HG03571 (cell line): ENCODE measurements around the gene ING2.

Source experiments
- ATAC-seq: cut with Tn5 transposase; IDR thresholded peaks from one replicate; pipeline ENCODE4 v1.9.1; 2021; ENCODE audit not compliant: unreplicated experiment

Gene ING2

DNA sequence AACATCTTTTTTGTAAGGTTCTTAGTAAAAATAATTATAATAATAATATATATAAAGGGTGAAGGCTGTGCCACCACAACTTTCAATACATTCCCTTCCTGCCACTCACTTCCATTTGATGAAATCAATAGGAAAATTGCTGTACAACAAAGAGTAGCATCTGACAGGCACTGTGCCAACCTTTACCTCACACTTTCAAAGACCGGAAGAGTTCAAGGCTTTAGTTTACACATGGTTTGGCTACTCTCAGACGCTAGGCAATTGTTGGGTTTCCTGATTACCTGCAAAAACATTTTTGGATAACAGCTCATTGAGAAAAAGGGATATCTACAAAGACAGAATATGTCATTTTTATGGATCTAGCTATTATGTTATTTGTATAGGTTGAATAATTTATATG is 5.5 kb upstream of the ING2 start:
- no peak for ATAC-seq

GRCh38 chr4:183499801-183500200 is 5.1 kb upstream of the ING2 start:
- no peak for ATAC-seq

DNA sequence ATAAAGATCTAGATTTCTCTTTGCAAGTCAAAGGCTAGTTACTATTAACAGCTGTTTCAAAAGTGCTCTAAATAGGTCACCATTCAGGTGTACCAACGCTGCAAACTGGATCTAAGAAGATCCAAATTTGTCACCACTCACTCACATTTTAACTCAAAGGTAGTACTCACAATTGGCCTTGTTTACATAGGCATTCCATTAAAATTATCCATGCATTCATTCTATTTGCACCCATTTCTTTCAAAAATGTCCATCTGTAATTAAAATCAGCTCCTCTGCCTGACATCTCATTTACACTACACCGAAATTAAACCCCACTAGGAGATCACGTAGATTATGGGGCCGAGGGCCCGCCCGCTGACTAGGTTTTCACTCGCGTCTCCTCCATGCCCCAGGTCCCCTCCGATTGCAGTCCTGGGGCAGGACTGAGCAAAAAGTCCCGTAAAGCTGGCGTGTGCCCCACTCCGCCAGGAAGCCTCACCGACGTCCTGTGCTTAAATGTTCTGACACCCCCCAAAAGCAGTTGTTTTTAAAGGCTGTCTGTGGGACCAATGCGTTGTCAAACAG is 1.3 kb upstream of the ING2 start:
- peak; percentile 4 for ATAC-seq

DNA sequence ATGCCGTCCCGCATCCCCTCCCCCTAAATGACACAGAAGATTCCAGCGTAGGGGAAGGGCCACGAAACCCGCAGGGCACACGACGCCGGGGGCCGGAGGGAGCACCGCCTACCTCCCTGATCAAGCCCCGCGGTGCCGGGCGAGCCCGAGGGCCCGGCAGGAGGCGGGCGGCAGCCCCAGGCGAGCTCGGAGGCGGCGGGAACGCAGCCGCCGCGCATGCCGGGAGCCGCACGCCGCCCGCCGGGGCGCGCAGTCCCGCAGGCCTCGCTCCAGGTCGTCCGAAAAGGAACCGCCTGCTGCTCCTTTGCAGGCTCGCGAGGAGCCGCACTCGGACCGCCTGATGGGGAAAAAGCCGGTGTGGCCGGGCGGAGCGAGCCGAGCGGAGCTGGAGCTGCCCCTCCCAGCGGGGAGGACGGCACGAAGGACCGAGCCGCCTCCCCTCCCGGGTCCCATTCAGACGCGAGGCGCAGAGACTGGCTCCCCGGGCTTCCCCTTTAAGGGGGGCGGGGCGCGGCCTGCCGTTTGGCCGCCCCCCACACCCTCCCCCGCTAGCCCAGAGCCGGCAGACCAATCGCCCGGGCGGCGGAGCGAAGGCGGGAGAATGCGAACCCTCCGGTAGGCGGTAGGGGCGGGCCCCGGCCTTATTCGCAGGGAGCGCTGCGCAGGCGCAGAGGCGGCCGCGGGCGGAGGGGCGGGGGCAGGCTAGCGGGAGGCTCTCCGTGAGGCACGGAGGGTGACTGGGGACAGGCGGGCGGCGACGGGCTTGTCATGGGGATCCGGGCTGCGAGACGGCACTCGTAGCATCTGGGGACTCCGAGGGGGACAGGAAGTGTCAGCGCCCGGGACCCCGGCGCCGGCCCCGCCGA is 561 bp upstream of the ING2 start:
- peak; percentile 61 for ATAC-seq

GRCh38 chr4:183505611-183506388 is 942 bp downstream of the ING2 start:
- ATAC-seq = peak; percentile 41

DNA sequence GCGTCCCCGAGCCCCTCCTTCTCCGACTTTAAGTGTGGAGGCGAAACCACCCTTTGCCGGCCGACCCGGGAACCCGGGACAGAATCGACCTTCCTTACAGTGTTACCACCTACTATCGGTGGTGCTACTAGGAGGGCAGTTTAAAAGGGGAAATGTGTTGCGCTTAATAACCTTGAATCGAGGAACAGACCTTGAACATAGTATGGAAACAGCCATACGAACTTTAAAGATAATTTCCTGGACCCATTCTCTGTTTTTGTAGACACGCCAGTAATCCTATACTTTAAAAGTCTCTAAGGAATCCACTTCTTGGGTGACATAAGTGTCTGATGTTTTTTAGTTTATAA is 1.5 kb downstream of the ING2 start:
- no peak for ATAC-seq

DNA sequence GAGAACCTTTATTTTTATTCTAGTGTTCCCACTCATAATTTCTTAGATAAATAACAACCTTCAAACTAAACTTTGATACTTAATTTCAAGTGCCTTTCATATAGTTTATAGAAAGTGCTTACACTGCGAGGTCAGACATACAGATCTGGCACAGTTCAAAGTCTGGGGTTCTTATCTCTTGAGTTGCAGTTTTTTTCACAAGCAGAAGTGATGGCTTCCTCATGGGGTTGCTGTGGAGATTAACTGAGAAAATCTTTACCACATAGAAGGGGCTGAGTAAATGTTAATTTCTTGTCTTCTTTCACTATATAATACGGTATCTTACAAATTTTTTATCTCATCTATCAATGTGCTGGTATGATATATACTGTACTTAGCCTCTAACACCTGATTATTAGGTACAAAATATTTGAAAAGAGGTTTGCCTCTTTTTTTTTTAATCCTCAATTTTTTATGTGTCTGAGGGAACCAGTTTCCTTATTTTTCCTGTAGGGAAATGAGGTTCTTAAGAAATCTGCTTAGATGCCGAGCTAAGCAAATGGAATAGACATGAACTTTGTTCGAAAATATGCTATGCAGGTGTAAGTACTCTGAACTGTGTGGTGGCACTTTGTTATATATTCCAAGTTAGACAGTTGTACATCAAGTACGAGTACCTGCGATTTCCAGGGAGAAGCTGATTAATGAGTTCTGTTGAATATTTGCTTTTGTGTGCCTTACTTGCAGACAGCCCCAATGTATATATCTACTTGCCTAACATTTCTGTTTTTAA is 3.3 kb downstream of the ING2 start:
- no peak for ATAC-seq

DNA sequence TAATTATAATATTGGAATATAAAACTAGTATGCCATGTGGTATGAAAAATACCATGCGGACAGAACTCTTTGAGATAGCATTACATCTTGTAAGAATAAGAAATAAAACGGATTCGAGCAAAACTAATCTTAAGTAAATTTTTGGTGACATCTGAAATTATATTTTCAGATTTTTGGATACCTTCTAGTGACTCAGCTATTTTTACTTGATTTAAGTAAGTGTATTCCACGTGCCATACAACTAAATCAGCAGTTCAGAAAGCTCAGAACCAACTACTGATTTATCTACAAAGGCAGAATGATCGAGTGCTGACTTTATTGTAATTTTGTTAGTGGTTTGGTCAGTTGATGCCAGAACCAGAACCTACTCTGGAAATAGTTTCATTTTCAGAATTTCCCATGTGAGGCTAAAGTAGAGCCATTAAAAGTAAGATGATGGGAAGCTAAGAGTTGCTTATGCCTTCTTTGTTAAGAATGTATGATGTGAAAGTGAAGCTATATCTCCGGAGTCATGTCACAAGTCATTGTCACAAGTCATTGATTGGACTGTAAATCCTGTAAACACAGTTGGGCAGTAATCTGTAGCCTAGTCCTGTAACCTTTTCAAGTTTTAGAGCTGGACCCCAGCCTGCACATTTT is 4.0 kb downstream of the ING2 start:
- ATAC-seq = no peak

DNA sequence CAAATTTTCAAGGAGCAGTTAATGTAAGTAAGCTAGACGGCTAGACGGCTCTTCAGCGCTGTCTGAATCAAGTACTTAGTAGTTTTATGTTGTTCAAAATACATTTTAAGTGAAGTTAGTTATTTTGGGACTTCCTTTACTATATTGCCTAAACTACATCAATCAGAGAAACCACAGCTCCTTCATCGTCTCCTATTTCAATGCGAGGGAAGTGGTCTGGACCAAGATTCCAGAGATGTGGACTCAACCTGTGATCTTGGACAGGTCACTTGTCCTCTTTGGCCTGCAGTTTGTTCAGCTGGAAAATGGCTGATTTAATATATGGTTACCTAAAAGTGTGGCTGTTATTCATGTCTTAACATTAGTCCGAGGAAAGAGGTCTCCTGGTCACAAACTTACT is 10.6 kb downstream of the ING2 start:
- ATAC-seq = no peak

GRCh38 chr4:183517194-183517593 is 12.3 kb downstream of the ING2 start:
- ATAC-seq = no peak

DNA sequence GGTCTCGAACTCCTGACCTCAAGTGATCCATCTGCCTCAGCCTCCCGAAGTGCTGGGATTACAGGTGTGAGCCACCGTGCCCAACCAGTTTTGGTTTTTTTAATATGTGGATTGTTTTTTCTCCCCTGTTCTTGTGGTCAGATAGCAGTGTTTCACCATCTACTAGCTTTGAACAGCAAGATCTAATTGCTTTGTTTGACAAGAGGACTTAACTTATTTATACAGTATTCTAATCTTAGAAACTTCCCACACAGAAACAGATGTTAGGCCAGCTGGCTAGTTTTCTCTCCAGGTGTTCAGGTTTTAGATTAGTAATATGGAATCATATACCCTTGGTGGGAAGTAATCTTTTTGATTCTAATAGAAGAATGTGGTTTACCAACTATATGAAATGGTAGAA is 12.9 kb downstream of the ING2 start:
- no peak for ATAC-seq

- no peak for ATAC-seq
Measured at GRCh38 chr4:183522821-183523220, 18.0 kb downstream of the ING2 start.

GRCh38 chr4:183527326-183527725 is 22.5 kb downstream of the ING2 start:
- no peak for ATAC-seq

DNA sequence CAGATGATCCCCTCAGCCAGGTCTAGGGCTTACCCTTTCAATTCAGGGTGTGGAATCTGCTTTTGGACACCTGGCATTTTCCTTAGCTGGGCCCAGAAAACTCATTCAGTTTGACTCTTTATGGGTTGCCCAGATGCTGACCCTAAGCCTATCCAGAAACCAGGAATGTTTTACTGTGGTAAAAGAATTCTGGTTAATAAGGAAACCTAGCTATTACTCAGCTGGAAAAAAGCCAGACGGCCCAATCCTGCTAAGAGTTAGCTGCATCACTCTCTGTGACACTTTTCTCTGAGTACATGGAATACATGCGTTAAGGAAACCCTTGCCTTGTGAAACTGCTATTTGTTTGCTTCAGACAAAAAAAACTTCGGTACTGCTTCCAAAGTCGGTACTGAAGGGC is 28.0 kb downstream of the ING2 start:
- ATAC-seq = no peak

DNA sequence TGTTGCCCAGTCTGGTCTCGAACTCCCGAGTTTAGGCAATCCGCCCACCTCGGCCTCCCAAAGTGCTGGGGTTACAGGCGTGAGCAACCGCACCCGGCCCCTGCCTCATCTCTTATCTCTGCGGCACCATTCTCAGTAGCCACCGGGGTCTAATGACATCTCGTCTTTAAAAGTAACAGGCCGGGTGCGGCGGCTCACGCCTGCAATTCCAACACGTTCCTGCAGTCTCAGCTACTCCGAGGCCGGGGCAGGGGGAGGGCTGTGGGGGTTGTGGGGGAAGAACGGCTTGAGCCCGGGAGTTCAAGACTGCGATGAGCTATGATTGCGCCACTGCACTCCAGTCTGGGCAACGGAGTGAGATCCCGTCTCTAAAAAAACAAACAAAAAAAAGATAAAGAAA is 28.8 kb downstream of the ING2 start:
- no peak for ATAC-seq

- ATAC-seq = no peak
Measured at GRCh38 chr4:183540410-183541009, 35.7 kb downstream of the ING2 start.

DNA sequence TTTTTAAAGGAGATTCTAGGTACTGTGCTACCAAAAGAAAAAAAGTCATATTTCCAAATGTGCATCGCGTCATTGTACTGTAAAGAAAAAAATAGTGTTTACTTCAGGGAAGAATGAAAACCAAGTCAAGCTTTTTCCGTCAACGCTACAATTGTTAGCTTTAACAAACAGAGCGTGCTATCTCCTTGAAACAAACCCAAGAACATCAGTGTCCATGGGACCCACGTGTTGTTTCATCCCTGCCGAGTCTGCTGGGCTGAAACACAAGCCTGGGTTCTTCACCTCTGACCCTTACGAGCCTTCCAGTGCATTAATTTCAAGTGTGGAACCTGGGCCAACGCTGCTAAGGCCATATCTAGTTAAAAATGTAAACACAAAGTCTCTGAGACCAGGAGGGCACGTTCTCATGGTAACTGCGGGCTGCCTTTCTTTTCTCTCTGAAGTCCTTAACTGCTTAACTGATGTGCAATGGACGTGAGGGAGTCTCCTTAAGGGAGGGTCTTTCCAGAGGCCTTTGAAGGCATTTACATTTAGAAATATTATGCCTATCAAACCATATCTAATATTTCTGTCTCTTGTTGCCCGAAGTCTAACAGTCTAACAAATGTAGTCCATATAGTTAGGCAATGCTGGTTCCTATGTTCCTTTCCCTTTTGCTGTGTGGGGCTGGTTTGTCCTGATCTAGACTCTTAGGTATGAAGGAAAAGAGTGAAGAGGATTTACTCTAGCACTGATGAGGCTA is 36.3 kb downstream of the ING2 start:
- ATAC-seq = no peak

DNA sequence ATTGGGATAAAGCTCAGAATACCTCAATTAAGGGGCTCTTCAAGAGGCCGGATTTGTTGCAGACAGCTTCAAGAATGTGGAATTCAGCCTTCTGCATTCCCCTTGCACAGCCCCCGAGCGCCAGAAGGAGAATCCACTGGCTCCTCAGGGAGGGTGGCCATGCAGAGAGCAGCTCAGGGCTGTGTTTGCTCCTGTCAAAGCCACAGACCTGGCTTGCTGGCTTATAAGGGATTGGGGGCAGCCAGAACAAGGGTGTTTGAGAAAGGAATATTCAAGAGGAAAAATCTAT is 36.8 kb downstream of the ING2 start:
- ATAC-seq = no peak

- ATAC-seq = no peak
Measured at GRCh38 chr4:183543435-183543834, 38.6 kb downstream of the ING2 start.

GRCh38 chr4:183544109-183544508 is 39.3 kb downstream of the ING2 start:
- ATAC-seq = no peak
